M059J (cell line): Measurements from ENCODE around the gene NOL9. TPM values are rescaled to one million over a fixed set of nuclear protein-coding genes. Genes with fewer than 3 reads are reported as not detected.
A peak's percentile ranks its signal among the peaks of the same experiment; 100 is the strongest.
"Not testable (repeated sequence)": the region's sequence is repeated elsewhere in the genome, so short reads cannot be mapped to it uniquely, and the experiment has no call there.

Source experiments
- DNase-seq: peaks from one replicate; pipeline ENCODE4 v3.0.0-alpha.2; 2012; ENCODE audit warnings: low read depth
- total RNA-seq: library from RNA; depleted of rRNA; stranded (reverse); fragments of >200 nt; shearing (Covaris generic); gene quantifications from 2 replicates; pipeline ENCODE4 v1.2.3, GENCODE V29; 2014

The NOL9 gene
- total RNA-seq, 1 experiment from 2014 or later = 25.5 TPM

GRCh38 chr1:6503884-6504602, 50.3 kb downstream of the NOL9 start:
- DNase-seq = no peak

- DNase-seq = no peak
Observed at GRCh38 chr1:6502000-6502891, 52.1 kb downstream of the NOL9 start.

- no peak for DNase-seq
Observed at GRCh38 chr1:6501279-6501813, 53.0 kb downstream of the NOL9 start.

DNA sequence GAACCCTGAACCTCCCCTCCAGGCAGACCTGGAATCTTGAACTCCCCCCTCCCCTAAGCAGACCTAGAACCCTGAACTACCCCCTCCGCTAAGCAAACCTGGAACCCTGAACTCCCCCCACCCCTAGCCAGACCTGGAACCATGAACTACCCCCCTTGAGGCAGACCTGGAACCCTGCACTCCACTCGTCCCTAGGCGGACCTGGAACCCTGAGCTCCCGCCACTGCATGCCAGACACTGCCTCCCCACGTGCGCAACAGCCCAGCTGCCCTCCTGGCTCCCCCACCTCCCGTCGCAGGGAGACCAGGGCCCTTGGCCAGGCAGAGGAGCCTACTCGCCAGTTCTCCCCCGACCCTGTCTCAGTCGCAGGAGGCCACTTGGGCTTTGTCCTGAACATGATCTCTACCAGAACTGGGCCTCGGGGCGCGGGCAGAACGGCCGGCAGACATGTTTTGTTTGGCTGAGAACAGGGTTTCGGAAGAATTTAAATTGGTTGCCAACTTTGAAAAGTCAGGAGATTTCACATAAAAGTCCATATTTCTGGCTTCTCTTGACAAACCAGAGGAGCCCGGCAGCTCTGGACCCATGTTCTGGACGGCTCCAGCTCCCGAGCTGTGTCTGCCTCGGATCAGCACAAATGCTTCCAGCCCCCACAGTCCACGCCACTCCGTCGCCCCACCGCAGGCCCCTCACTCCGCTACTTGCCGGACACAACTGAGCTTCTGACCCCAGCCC, 53.6 kb downstream of the NOL9 start:
- DNase-seq = no peak

DNA sequence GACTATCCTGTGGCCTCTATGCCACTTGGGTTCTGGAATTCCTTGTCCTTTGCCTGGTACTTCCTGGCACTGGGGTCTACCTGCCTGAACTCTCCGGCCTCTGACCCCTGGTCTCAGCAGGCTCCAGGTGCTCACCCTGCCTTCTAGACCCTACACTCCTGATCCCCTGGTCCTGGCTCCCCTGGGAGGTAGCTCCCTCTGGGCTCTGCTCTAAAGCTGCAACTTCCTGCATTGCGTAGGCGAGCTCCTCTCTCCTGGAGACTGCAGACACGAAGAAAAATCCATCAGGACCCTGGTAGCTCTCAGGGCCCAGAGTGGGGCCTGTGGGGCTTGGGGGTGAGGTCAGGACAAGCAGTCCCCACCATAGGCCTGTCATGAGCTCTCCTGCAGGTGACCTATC, 55.0 kb downstream of the NOL9 start:
- no peak for DNase-seq

GRCh38 chr1:6498576-6499111, 55.7 kb downstream of the NOL9 start:
- DNase-seq = no peak

DNA sequence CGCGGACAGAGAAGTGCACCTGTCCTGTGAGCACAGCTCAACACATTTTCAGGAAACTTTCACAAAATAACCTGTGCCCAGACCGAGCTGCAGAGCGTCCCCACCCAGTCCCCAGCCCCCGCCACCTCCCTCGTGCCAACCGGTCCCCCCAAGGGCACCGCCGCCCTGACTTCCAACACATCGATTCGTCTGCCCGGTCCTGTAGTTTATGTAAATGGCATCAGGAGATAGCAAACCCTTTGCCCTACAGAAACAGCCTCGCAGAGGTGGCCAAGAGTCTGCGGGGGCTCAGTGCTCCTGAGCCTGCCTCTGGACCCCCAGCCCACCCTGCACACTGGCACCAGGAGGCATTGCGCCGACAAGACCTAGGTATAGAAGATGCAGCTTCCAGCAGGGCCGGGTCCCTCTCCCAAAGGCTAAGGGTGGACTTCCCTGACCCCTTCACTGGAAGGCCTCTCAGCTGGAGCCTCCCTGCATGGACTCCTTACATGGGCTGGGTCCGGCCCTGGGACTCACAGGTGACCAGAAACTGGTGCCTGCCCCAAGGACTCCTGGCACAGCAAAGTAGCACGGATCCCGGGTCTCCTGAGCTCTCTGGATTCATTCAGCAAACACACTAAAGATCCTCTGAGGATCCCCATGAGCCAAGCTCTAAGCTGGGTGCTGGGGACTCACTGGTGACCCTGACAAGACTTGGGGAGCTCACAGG, 56.3 kb downstream of the NOL9 start:
- no peak for DNase-seq

GRCh38 chr1:6497215-6497866, 57.0 kb downstream of the NOL9 start:
- DNase-seq = peak; percentile 65

DNA sequence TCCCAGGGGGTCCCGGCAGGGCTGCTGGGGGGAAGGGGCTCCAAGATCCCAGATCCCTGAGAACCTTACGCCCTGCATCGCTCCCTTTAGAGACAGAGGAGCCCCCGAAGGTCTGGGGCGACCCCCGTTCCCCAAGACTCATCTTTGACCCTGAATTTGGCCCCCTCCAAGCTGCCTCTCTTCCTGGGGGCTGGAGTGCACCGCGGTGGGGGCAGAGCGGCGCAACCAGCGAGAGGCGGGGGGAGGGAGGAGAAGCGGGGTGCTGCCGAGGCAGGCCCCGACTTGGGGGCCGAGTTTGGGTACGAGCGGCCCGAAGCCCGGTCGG, 57.5 kb downstream of the NOL9 start:
- no peak for DNase-seq

- no peak for DNase-seq
Observed at GRCh38 chr1:6496365-6496721, 58.0 kb downstream of the NOL9 start.

- DNase-seq = no peak
Observed at GRCh38 chr1:6495540-6496364, 58.6 kb downstream of the NOL9 start.

GRCh38 chr1:6495041-6495441, 59.3 kb downstream of the NOL9 start:
- DNase-seq = no peak

GRCh38 chr1:6494627-6495026, 59.7 kb downstream of the NOL9 start:
- no peak for DNase-seq

DNA sequence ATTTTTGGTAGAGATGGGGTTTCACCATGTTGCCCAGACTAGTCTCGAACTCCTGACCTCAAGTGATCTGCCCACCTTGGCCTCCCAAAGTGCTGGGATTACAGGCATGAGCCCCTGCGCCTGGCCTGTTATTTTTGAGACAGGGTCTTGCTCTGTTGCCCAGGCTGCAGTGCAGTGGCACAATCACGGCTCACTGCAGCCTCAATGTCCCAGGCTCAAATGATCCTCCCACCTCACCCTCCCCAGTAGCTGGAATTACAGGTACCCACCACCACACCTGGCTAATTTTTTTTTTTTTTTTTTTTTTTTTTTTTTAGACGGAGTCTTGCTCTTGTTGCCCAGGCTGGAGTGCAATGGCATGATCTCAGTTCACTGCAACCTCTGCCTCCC, 60.5 kb downstream of the NOL9 start:
- DNase-seq = not testable (repeated sequence)

GRCh38 chr1:6491966-6492365, 62.3 kb downstream of the NOL9 start:
- DNase-seq = peak; percentile 47

GRCh38 chr1:6491480-6491962, 62.8 kb downstream of the NOL9 start, which contains the start of gene PLEKHG5:
Gene PLEKHG5, minus strand, starts transcription at chr1:6491667. Its CDS starts 14,096 bp downstream, at chr1:6477571.
- peak; percentile 96 for DNase-seq

DNA sequence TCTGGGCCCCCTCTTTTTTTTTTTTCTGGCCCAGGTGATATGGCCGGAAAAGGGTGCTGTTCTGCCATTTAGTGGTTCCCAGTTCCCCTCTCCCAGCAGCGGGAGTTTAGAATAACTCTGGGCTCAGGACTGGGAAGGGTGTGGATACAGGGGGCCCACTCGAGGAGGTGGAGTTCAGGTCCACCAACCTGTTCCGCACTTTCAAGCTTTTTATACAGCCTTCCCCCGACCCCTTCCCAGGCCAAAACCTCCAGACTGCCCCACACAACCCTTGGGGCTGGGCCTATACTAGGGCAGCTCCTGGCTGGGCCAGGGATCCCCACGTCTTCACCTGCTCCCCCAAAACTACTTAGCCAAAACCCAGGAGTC, 63.2 kb downstream of the NOL9 start:
- no peak for DNase-seq

GRCh38 chr1:6490181-6491080, 63.9 kb downstream of the NOL9 start:
- DNase-seq = peak; percentile 81

DNA sequence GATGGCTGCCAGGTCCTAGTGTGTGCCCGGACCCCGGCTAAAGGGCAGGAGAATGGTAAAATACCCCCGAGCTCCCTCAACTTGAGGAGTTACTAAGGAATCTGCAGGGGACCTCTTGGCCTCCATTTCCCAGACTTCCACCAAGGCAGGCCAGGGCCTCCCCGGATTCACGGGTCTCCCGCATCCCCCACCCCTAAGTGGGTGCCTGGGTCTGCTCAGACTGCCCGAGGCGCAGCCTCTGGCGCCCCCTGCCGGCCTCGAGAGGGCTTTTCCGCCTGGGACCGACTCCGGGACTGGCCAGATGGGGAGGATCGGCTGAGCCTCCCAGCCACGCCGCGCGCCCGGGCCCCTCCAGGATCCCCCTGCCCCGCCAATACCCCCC, 64.5 kb downstream of the NOL9 start:
- peak; percentile 67 for DNase-seq
